H1 (cell line): ENCODE measurements around the gene TBPL2. TPM values are rescaled to one million over a fixed set of nuclear protein-coding genes. Genes with fewer than 3 reads are reported as not detected.

Experiments used
- ASH2L ChIP-seq: fragments of 200-600, 300-600 bp; sonication (generic); IDR thresholded peaks from one replicate; pipeline ENCODE4 v1.7.1; 2017; ENCODE audit warnings: low read length
- BCL11A ChIP-seq, 2 experiments: IDR thresholded peaks; one replicate each; pipeline ENCODE4 v1.6.1; 2011; ENCODE audit warnings: low read depth in 2 of 2, low read length in 2 of 2, mild to moderate bottlenecking in 2 of 2
- BRCA1 ChIP-seq: IDR thresholded peaks from 2 replicates; pipeline ENCODE4 v1.6.1; 2012; ENCODE audit warnings: low read depth, low read length, improper control_type of control experiment
- CBX5 ChIP-seq: fragments of 300-800, 300-1000 bp; sonication (generic); IDR thresholded peaks from 2 replicates; pipeline ENCODE4 v1.7.1; 2016; ENCODE audit warnings: antibody characterized with exemption, low read length, low read depth
- CBX8 ChIP-seq: fragments of 300-800, 300-1000 bp; sonication (generic); IDR thresholded peaks from 2 replicates; pipeline ENCODE4 v1.7.1; 2016; ENCODE audit warnings: low read depth, low read length, borderline replicate concordance
- CREB1 ChIP-seq: IDR thresholded peaks from 2 replicates; pipeline ENCODE4 v1.6.1; 2012; ENCODE audit warnings: inconsistent platforms
- EGR1 ChIP-seq: IDR thresholded peaks from 2 replicates; pipeline ENCODE4 v1.6.1; 2011; ENCODE audit warnings: low read depth, low read length, borderline replicate concordance
- EP300 ChIP-seq, 2 experiments: IDR thresholded peaks; 1 replicate in 1 of 2; 2 replicates in 1 of 2; pipeline ENCODE4 v1.6.1; 2011 to 2012; ENCODE audit warnings: low read depth in 2 of 2, low read length in 2 of 2, mild to moderate bottlenecking in 2 of 2, borderline replicate concordance in 1 of 2, inconsistent platforms in 1 of 2, moderate library complexity in 1 of 2
- EZH2 ChIP-seq: fragments of 200-600 bp; sonication (generic); IDR thresholded peaks from 2 replicates; pipeline ENCODE4 v1.7.1; 2012; ENCODE audit warnings: low read depth, mild to moderate bottlenecking, moderate library complexity, low read length, inconsistent platforms; ENCODE audit not compliant: severe bottlenecking
- GTF2F1 ChIP-seq: IDR thresholded peaks from 2 replicates; pipeline ENCODE4 v1.6.1; 2012; ENCODE audit warnings: low read depth, low read length, improper control_type of control experiment, borderline replicate concordance
- KDM5A ChIP-seq: fragments of 200-600 bp; IDR thresholded peaks from 2 replicates; pipeline ENCODE4 v1.7.1; 2012; ENCODE audit warnings: mild to moderate bottlenecking, low read length, inconsistent platforms, mixed read lengths
- POLR2A ChIP-seq, 2 experiments: IDR thresholded peaks; 1 replicate in 1 of 2; 2 replicates in 1 of 2; pipeline ENCODE4 v1.6.1; 2011; ENCODE audit warnings: low read depth in 2 of 2, low read length in 2 of 2, mild to moderate bottlenecking in 2 of 2; ENCODE audit errors: control extremely low read depth in 1 of 2
- RAD21 ChIP-seq, 2 experiments: IDR thresholded peaks in 1 of 2; conservative IDR thresholded peaks in 1 of 2; 2 replicates each; pipeline ENCODE4 v1.6.1; 2011; ENCODE audit warnings: low read depth in 2 of 2, low read length in 2 of 2, improper control_type of control experiment in 1 of 2, inconsistent platforms in 1 of 2, mild to moderate bottlenecking in 1 of 2, moderate library complexity in 1 of 2
- RBBP5 ChIP-seq: IDR thresholded peaks from 2 replicates; pipeline ENCODE4 v1.7.1; 2012; ENCODE audit warnings: low read depth, mild to moderate bottlenecking, inconsistent platforms, low read length, moderate library complexity, borderline replicate concordance
- RFX5 ChIP-seq: IDR thresholded peaks from 2 replicates; pipeline ENCODE4 v1.6.1; 2011; ENCODE audit warnings: low read depth, low read length, improper control_type of control experiment, borderline replicate concordance
- RXRA ChIP-seq: IDR thresholded peaks from 2 replicates; pipeline ENCODE4 v1.6.1; 2011; ENCODE audit warnings: low read depth, mild to moderate bottlenecking, low read length, moderate library complexity; ENCODE audit not compliant: insufficient read depth
- SIN3A ChIP-seq, 2 experiments: IDR thresholded peaks in 1 of 2; conservative IDR thresholded peaks in 1 of 2; 2 replicates each; pipeline ENCODE4 v1.6.1; 2011 to 2012; ENCODE audit warnings: low read length in 2 of 2, improper control_type of control experiment in 1 of 2, low read depth in 1 of 2, mild to moderate bottlenecking in 1 of 2
- SP1 ChIP-seq: IDR thresholded peaks from 2 replicates; pipeline ENCODE4 v1.6.1; 2011; ENCODE audit warnings: low read depth, low read length
- SP4 ChIP-seq: IDR thresholded peaks from 2 replicates; pipeline ENCODE4 v1.6.1; 2012; ENCODE audit warnings: low read length, inconsistent platforms
- SRF ChIP-seq: IDR thresholded peaks from 2 replicates; pipeline ENCODE4 v1.6.1; 2011; ENCODE audit warnings: mild to moderate bottlenecking, low read depth, low read length, moderate library complexity
- SUZ12 ChIP-seq: fragments of 200-600 bp; sonication (generic); IDR thresholded peaks from 2 replicates; pipeline ENCODE4 v1.6.1; 2012; ENCODE audit warnings: mild to moderate bottlenecking, inconsistent platforms, low read length, moderate library complexity, mixed read lengths
- TCF12 ChIP-seq: IDR thresholded peaks from 2 replicates; pipeline ENCODE4 v1.6.1; 2011; ENCODE audit warnings: low read depth, mild to moderate bottlenecking, low read length
- polyA plus RNA-seq, 7 experiments: library from polyadenylated mRNA; depleted of rRNA in 3 of 7; stranded (reverse) in 5 of 7; unstranded in 2 of 7; fragments of >200 nt in 5 of 7; fragments of 200-250 nt in 2 of 7; gene quantifications; 1 replicate in 5 of 7; 2 replicates in 1 of 7; 4 replicates in 1 of 7; pipeline versions ENCODE4 v1.2.1 to v1.2.3, GENCODE V29; 2011 to 2013; ENCODE audit warnings: missing spikeins in 2 of 7, mixed read lengths in 2 of 7
- total RNA-seq: library from RNA; stranded (reverse); fragmentation: NEBNext Ultra II Directional; extraction: Animal tissue kit (Norgen Biotek cat#: 25700); gene quantifications from 2 replicates; pipeline ENCODE4 v1.2.1, GENCODE V29; 2021
- TF ChIP-seq, protein P1 (sequence below): IDR thresholded peaks from 2 replicates; pipeline ENCODE4 v1.6.1; 2011; ENCODE audit warnings: low read depth, mild to moderate bottlenecking, low read length; ENCODE audit not compliant: insufficient read depth

The TBPL2 gene
- total and polyA plus RNA-seq, 2 of the 8 experiments (the other 6 are each of a cell fraction or from before 2014, with no cell fraction given): 0.03 TPM; not detected in 1

- TF ChIP-seq, protein P1, sequence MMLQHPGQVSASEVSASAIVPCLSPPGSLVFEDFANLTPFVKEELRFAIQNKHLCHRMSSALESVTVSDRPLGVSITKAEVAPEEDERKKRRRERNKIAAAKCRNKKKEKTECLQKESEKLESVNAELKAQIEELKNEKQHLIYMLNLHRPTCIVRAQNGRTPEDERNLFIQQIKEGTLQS: peak; percentile 70
- no peak for TF ChIP-seq RAD21 (IDR thresholded peaks at IDR 0.05 in 1 of 2, conservative IDR thresholded peaks at IDR 0.05 in 1 of 2; ENCODE audit: low read depth in 2 of 2, low read length in 2 of 2)
- no peak for TF ChIP-seq BRCA1
- no peak for TF ChIP-seq CREB1
- no peak for TF ChIP-seq RFX5
- no peak for TF ChIP-seq EZH2
- TF ChIP-seq SIN3A (conservative IDR thresholded peaks at IDR 0.05 in 1 of 2, IDR thresholded peaks at IDR 0.05 in 1 of 2; ENCODE audit: low read depth in 1 of 2, low read length in 2 of 2): peak in 1 of 2 experiments; percentile 82; a peak in 2 of 4 replicates
- no peak for TF ChIP-seq EGR1
- no peak for TF ChIP-seq SUZ12
- TF ChIP-seq GTF2F1: no peak
- TF ChIP-seq CBX5: no peak
- TF ChIP-seq SRF: no peak
- TF ChIP-seq SP4: peak; percentile 87
- peak; percentile 87 to 92 for TF ChIP-seq POLR2A (IDR thresholded peaks at IDR 0.05; ENCODE audit: control extremely low read depth in 1 of 2, low read depth in 2 of 2, low read length in 2 of 2)
- 0 out of 2 replicates have a peak, but pooled peaks have one; percentile 45 for TF ChIP-seq TCF12
- TF ChIP-seq RBBP5: peak; percentile 84; the same call in 1 of the 2 replicates
- TF ChIP-seq BCL11A (IDR thresholded peaks at IDR 0.05; ENCODE audit: low read depth in 2 of 2, low read length in 2 of 2): no peak
- TF ChIP-seq CBX8: no peak
- peak; percentile 99 for TF ChIP-seq KDM5A
- peak; percentile 62 for TF ChIP-seq SP1
- TF ChIP-seq EP300 (IDR thresholded peaks at IDR 0.05; ENCODE audit: borderline replicate concordance in 1 of 2, low read depth in 2 of 2, low read length in 2 of 2): peak in 1 of 2 experiments; percentile 50; a peak in 1 of 3 replicates
- no peak for TF ChIP-seq RXRA
- TF ChIP-seq ASH2L: peak; percentile 86
These were observed 28.7 kb downstream of the TBPL2 start, which contains the start of gene ATG14 (continued) for GRCh38 chr14:55411426-55412389.
